Spleen (tissue), 11 donors: Measurements from ENCODE around the gene GRID2. TPM values are rescaled to one million over a fixed set of nuclear protein-coding genes. Genes with fewer than 3 reads are reported as not detected.

Source experiments
- DNase-seq: peaks from one replicate; pipeline ENCODE4 v3.0.0-alpha.2; 2020
- H3K27ac ChIP-seq, 8 donors: fragments of 200-600 bp; sonication (generic) in 7 of 8; 1 replicate in 4 of 8; 2 replicates in 4 of 8; pipeline versions ENCODE4 v1.5.0 to v1.8.0; 2016 to 2021; ENCODE audit warnings: inconsistent platforms in 4 of 8, mild to moderate bottlenecking in 4 of 8, moderate library complexity in 1 of 8
- H3K27me3 ChIP-seq, 7 donors: fragments of 200-600 bp; sonication (generic) in 6 of 7; replicated peaks in 1 of 7; 1 replicate in 4 of 7; 2 replicates in 3 of 7; pipeline versions ENCODE4 v1.5.0 to v1.8.0; 2016 to 2021; ENCODE audit warnings: inconsistent platforms in 3 of 7, mild to moderate bottlenecking in 1 of 7
- H3K36me3 ChIP-seq, 6 donors: fragments of 200-600 bp; sonication (generic) in 5 of 6; 1 replicate in 4 of 6; 2 replicates in 2 of 6; pipeline versions ENCODE4 v1.5.0 to v1.8.0; 2016 to 2021; ENCODE audit warnings: inconsistent platforms in 2 of 6
- H3K4me1 ChIP-seq, 6 donors: fragments of 200-600 bp; sonication (generic) in 5 of 6; 1 replicate in 3 of 6; 2 replicates in 3 of 6; pipeline versions ENCODE4 v1.5.0 to v1.8.0; 2016 to 2021; ENCODE audit warnings: inconsistent platforms in 3 of 6
- H3K4me3 ChIP-seq, 8 donors: fragments of 200-600 bp; sonication (generic) in 7 of 8; 1 replicate in 4 of 8; 2 replicates in 4 of 8; pipeline versions ENCODE4 v1.5.0 to v1.8.0; 2016 to 2021; ENCODE audit warnings: inconsistent platforms in 4 of 8, mild to moderate bottlenecking in 4 of 8, moderate library complexity in 2 of 8
- H3K9me3 ChIP-seq, 8 donors: fragments of 200-600 bp; sonication (generic) in 7 of 8; 1 replicate in 4 of 8; 2 replicates in 4 of 8; pipeline versions ENCODE4 v1.5.0 to v1.8.0; 2016 to 2021; ENCODE audit warnings: inconsistent platforms in 4 of 8
- CTCF ChIP-seq, 11 experiments: fragments of 200-600 bp in 7 of 11; fragments of 450-650 bp in 4 of 11; sonication (generic) in 4 of 11; IDR thresholded peaks in 8 of 11; conservative IDR thresholded peaks in 3 of 11; 1 replicate in 7 of 11; 2 replicates in 4 of 11; pipeline versions ENCODE4 v1.4.0 to v1.8.0; 2016 to 2021; ENCODE audit warnings: antibody characterized with exemption in 11 of 11, inconsistent platforms in 4 of 11, mild to moderate bottlenecking in 1 of 11
- POLR2A ChIP-seq, 3 donors: fragments of 450-650 bp; IDR thresholded peaks; one replicate each; pipeline ENCODE4 v1.5.1; 2017; ENCODE audit warnings: antibody characterized with exemption in 3 of 3, mild to moderate bottlenecking in 1 of 3
- POLR2AphosphoS5 ChIP-seq, 3 donors: sonication (generic); formaldehyde crosslinking; IDR thresholded peaks; one replicate each; pipeline ENCODE4 v1.5.1; 2017; ENCODE audit warnings: antibody characterized with exemption in 3 of 3
- WGBS, 5 donors: extraction: QIAGEN DNeasy Blood & Tissue Kit in 3 of 5; methylation state at CpG; one replicate each; pipeline versions ENCODE4 v1.1.5 to v1.1.7; 2013 to 2018; 5-methylcytosine and 5-hydroxymethylcytosine counted together
- intact Hi-C: fragments of 100-400 bp; cut with DNase I; formaldehyde crosslinking; loops from one replicate; pipeline ENCODE4 v1.15.0; 2023; ENCODE audit warnings: low total_unique reads
- polyA plus RNA-seq, 3 donors: library from polyadenylated mRNA; stranded (reverse); fragments of 200-250 nt; gene quantifications; one replicate each; pipeline ENCODE4 v1.2.1, GENCODE V29; 2013
- total RNA-seq, 7 donors: library from RNA; depleted of rRNA in 3 of 7; stranded (reverse); fragments of >200 nt in 3 of 7; fragmentation: NEBNext Ultra II Directional in 4 of 7; extraction: Animal tissue kit (Norgen Biotek cat#: 25700) in 4 of 7; gene quantifications; one replicate each; pipeline versions ENCODE4 v1.1.0 to v1.2.1, GENCODE V29; 2016 to 2021
- donor health status: healthy with polysubstance abuse.
- donor health status: DM: no; HTN: no; CAD: no; lungs with moderate emphysema.
- donor health status: DM: no; HTN: no; CAD: no.
- donor health status: Bipolar disorder and iron deficiency.
- donor health status: healthy.
- donor health status: DM: no; HTN: no; CAD: no.
- donor health status: DM: yes; HTN: yes; CAD: no.

The GRID2 gene
- total and polyA plus RNA-seq, 10 donors: 0.03 to 0.92 (median 0.22) TPM; not detected in 4

GRCh38 chr4:93687304-93687703, 1383.5 kb downstream of the GRID2 start:
- TF ChIP-seq POLR2AphosphoS5 (IDR thresholded peaks at IDR 0.05) (no peak), CTCF (IDR thresholded peaks at IDR 0.05 in 8 of 11, conservative IDR thresholded peaks at IDR 0.05 in 3 of 11) (no peak), POLR2A (IDR thresholded peaks at IDR 0.05) (no peak)

GRCh38 chr4:93688978-93689377, 1385.2 kb downstream of the GRID2 start:
- Histone ChIP-seq H3K9me3 (no peaks in the 10 kb centered on the region), H3K27me3 (no peaks in the 10 kb centered on the region), H3K4me1 (no peaks in the 10 kb centered on the region), H3K36me3 (no peaks in the 10 kb centered on the region), H3K27ac (no peak overlapping the region), H3K4me3 (no peak overlapping the region)
- 85 to 94% (median 89%) methylated on average over 4 of the region's 4 CpGs for WGBS, 5 donors
- intact Hi-C loops: no loop called here
- DNase-seq: no peak
- no peak for TF ChIP-seq POLR2A (IDR thresholded peaks at IDR 0.05)
- TF ChIP-seq POLR2AphosphoS5 (IDR thresholded peaks at IDR 0.05): no peak

More at GRCh38 chr4:93687304-93687703, 1383.5 kb downstream of the GRID2 start:
- H3K27ac ChIP-seq: no peak overlapping the region
- no peaks in the 10 kb centered on the region for H3K4me1 ChIP-seq
- DNase-seq: no peak
- H3K9me3 ChIP-seq: no peaks in the 10 kb centered on the region
- H3K4me3 ChIP-seq: no peak overlapping the region
- H3K36me3 ChIP-seq: no peaks in the 10 kb centered on the region
- no peaks in the 10 kb centered on the region for H3K27me3 ChIP-seq
- intact Hi-C loops: no loop called here

- DNase-seq: no peak
- Histone ChIP-seq H3K36me3 (no peaks in the 10 kb centered on the region), H3K9me3 (no peaks in the 10 kb centered on the region), H3K27me3 (no peaks in the 10 kb centered on the region), H3K4me1 (no peaks in the 10 kb centered on the region), H3K27ac (no peak overlapping the region), H3K4me3 (no peak overlapping the region)
- intact Hi-C loops: no loop called here
- WGBS, 5 donors: 68 to 93% (median 77%) methylated on average over 3 of the region's 3 CpGs
- TF ChIP-seq CTCF (IDR thresholded peaks at IDR 0.05 in 8 of 11, conservative IDR thresholded peaks at IDR 0.05 in 3 of 11): no peak
- no peak for TF ChIP-seq POLR2AphosphoS5 (IDR thresholded peaks at IDR 0.05)
- no peak for TF ChIP-seq POLR2A (IDR thresholded peaks at IDR 0.05)
Measured at GRCh38 chr4:93693141-93693540, 1389.4 kb downstream of the GRID2 start.

- H3K27me3 ChIP-seq: no peaks in the 10 kb centered on the region
- H3K9me3 ChIP-seq: no peaks in the 10 kb centered on the region
- no peaks in the 10 kb centered on the region for H3K4me1 ChIP-seq
- H3K4me3 ChIP-seq: no peak overlapping the region
- DNase-seq: no peak
- intact Hi-C loops: no loop called here
- no peaks in the 10 kb centered on the region for H3K36me3 ChIP-seq
- no peak overlapping the region for H3K27ac ChIP-seq
- 69 to 82% (median 79%) methylated on average over 1 of the region's 1 CpG for WGBS, 5 donors
- TF ChIP-seq POLR2AphosphoS5 (IDR thresholded peaks at IDR 0.05) (no peak), CTCF (IDR thresholded peaks at IDR 0.05 in 8 of 11, conservative IDR thresholded peaks at IDR 0.05 in 3 of 11) (no peak)
Measured at GRCh38 chr4:93698686-93699085, 1394.9 kb downstream of the GRID2 start.

GRCh38 chr4:93700571-93700970, 1396.8 kb downstream of the GRID2 start:
- no peak overlapping the region for H3K4me3 ChIP-seq
- no peaks in the 10 kb centered on the region for H3K4me1 ChIP-seq
- H3K27ac ChIP-seq: no peak overlapping the region
- H3K36me3 ChIP-seq: no peaks in the 10 kb centered on the region
- intact Hi-C loops: no loop called here
- WGBS, 5 donors: 29 to 56% (median 37%) methylated on average over 1 of the region's 1 CpG
- TF ChIP-seq POLR2A (IDR thresholded peaks at IDR 0.05) (no peak), POLR2AphosphoS5 (IDR thresholded peaks at IDR 0.05) (no peak), CTCF (IDR thresholded peaks at IDR 0.05 in 8 of 11, conservative IDR thresholded peaks at IDR 0.05 in 3 of 11) (no peak)
- no peak for DNase-seq
- H3K27me3 ChIP-seq: no peaks in the 10 kb centered on the region
- no peaks in the 10 kb centered on the region for H3K9me3 ChIP-seq
